GM12891 (cell line): Measurements from ENCODE around the gene KIF3B.
"Not testable (repeated sequence)": the region's sequence is repeated elsewhere in the genome, so short reads cannot be mapped to it uniquely, and the experiment has no call there.

Source experiments
- DNase-seq: peaks from one replicate; pipeline ENCODE4 v3.0.0; 2011; ENCODE audit warnings: low spot score; ENCODE audit not compliant: insufficient read length
- FAIRE-seq: peaks from 2 replicates; lab custom pipeline; 2011; peaks lifted over from hg19 to GRCh38; lab: Jason Lieb, UNC
- PAX5 ChIP-seq: IDR thresholded peaks from 2 replicates; pipeline ENCODE4 v1.6.1; 2011; ENCODE audit warnings: low read length, moderate library complexity, mild to moderate bottlenecking; ENCODE audit not compliant: insufficient read depth, severe bottlenecking
- POLR2A ChIP-seq: IDR thresholded peaks from 2 replicates; pipeline ENCODE4 v1.6.1; 2011; ENCODE audit warnings: low read depth, low read length, control low read depth
- POLR2AphosphoS5 ChIP-seq: IDR thresholded peaks from 2 replicates; pipeline ENCODE4 v1.6.1; 2011; ENCODE audit warnings: low read depth, low read length, control low read depth
- POU2F2 ChIP-seq: IDR thresholded peaks from 2 replicates; pipeline ENCODE4 v1.6.1; 2011; ENCODE audit warnings: low read depth, mild to moderate bottlenecking, control low read depth, low read length, moderate library complexity
- SPI1 ChIP-seq: IDR thresholded peaks from 2 replicates; pipeline ENCODE4 v1.6.1; 2011; ENCODE audit warnings: low read depth, low read length, control low read depth
- TAF1 ChIP-seq: IDR thresholded peaks from 2 replicates; pipeline ENCODE4 v1.6.1; 2011; ENCODE audit warnings: low read depth, low read length, control low read depth

The KIF3B gene

GRCh38 chr20:32281711-32282110 lies 4.3 kb downstream of the KIF3B start:
- FAIRE-seq = no peak
- no peak for TF ChIP-seq POLR2AphosphoS5
- no peak for TF ChIP-seq POU2F2
- no peak for TF ChIP-seq SPI1
- DNase-seq = no peak

DNA sequence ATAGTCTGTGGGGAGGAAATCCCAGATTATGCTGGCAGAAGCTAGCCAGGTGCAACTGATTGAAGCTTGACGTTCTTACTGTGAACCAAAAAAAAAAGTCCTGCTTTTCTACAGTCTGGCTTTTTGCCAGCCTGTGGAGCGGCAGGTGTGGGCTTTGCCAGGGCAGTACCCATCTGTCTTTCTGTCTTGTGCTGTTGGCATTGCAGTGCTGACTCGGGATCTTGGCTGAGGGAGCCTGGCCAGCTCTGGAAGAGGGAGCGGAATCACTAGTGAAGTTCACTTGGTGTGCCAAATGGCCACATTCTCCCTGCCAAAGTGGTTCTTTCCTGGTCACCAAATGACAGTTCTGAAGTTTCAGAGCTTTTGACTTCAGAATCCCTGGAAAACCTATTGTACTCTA lies 5.0 kb downstream of the KIF3B start:
- TF ChIP-seq POLR2A (no peak), PAX5 (no peak), POLR2AphosphoS5 (no peak)
- FAIRE-seq (no peak), DNase-seq (no peak)

DNA sequence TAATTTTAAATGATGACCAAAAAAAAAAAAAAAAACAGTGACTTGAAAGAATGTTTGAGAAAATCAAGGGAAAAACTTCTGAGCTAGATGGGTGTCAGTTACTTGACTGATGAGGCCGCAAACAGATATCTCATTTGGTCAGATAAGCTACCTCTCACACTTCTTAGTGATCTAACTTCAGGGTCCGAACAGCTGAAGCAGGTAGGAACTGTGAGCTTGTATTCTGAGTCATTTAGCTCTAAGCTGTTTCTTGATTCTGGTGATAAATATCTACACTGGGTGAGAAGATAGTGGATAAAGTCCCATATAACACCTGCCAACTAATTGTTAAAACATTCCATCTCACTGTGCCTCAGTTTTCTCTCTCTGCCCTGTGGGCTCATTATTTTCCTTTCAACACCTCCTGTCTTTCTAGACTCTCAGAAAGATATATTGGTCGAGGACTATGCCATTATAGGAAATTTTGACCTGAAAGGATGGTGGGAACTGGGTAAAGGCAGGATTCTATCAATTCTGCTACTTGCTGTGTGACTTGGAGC lies 7.7 kb downstream of the KIF3B start:
- DNase-seq = no peak
- no peak for TF ChIP-seq POLR2AphosphoS5
- no peak for TF ChIP-seq PAX5
- TF ChIP-seq TAF1 = no peak
- no peak for TF ChIP-seq POU2F2
- peak; percentile 61 for TF ChIP-seq SPI1
- no peak for TF ChIP-seq POLR2A
- FAIRE-seq = peak; percentile 75

- FAIRE-seq = peak; percentile 94
- DNase-seq = no peak
- TF ChIP-seq SPI1 (no peak), POLR2AphosphoS5 (0 out of 2 replicates have a peak, but pooled peaks have one; percentile 44), PAX5 (no peak), POLR2A (peak; percentile 50; the same call in 1 of the 2 replicates), TAF1 (no peak), POU2F2 (no peak; the same call in 1 of the 2 replicates)
These were observed 8.3 kb downstream of the KIF3B start for GRCh38 chr20:32285621-32286371.

DNA sequence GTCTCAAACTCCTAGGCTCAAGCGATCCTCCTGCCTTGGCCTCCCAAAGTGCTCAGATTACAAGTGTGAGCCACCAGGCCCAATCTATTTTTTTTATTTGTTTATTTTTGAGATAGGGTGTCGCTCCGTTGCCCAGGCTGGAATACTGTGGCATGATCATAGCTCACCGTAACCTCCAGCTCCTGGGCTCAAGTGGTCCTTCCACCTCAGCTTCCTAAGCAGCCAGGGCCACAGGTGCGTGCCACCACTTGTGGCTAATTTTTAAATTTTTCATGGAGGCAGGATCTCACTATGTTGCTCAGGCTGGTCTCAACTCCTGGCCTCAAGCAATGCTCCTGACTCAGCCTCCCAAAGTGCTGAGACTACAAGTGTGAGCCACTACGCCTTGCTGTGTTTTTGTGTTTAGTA lies 9.8 kb downstream of the KIF3B start:
- DNase-seq (no peak), FAIRE-seq (peak; percentile 5)
- no peak for TF ChIP-seq SPI1
- TF ChIP-seq TAF1 = no peak
- no peak for TF ChIP-seq PAX5
- TF ChIP-seq POU2F2 = no peak
- no peak for TF ChIP-seq POLR2AphosphoS5
- TF ChIP-seq POLR2A = no peak

DNA sequence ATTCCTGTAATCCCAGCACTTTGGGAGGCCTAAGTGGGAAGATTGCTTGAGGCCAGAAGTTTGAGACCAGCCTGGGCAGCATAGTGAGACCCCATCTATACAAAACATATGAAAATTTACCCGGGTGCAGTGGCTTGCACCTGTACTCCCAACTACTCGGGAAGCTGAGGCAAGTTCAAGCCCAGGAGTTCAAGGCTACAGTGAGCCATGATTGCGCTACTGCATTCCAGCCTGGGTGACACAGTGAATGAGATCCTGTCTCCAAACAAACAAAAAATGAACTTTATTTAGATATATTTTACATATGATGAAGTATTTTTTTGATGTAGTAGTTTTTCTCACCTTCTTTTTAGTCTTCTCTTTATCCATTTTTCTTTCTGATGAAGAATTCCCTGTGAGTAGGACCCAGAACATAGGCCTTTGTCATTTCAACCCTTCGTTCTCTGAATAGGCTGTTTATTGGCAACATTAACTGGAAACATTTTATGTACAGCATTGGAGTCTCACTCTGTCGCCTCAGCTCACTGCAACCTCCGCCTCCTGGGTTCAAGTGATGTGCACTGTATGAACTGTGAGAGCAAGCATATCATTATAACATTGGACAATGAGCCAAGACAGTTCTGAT lies 10.9 kb downstream of the KIF3B start:
- DNase-seq = no peak
- TF ChIP-seq SPI1 (no peak), POLR2AphosphoS5 (no peak), PAX5 (no peak), POU2F2 (no peak), POLR2A (no peak), TAF1 (no peak)
- FAIRE-seq = no peak

- not testable (repeated sequence) for DNase-seq, FAIRE-seq
These were observed 11.8 kb downstream of the KIF3B start for GRCh38 chr20:32289299-32289660.

DNA sequence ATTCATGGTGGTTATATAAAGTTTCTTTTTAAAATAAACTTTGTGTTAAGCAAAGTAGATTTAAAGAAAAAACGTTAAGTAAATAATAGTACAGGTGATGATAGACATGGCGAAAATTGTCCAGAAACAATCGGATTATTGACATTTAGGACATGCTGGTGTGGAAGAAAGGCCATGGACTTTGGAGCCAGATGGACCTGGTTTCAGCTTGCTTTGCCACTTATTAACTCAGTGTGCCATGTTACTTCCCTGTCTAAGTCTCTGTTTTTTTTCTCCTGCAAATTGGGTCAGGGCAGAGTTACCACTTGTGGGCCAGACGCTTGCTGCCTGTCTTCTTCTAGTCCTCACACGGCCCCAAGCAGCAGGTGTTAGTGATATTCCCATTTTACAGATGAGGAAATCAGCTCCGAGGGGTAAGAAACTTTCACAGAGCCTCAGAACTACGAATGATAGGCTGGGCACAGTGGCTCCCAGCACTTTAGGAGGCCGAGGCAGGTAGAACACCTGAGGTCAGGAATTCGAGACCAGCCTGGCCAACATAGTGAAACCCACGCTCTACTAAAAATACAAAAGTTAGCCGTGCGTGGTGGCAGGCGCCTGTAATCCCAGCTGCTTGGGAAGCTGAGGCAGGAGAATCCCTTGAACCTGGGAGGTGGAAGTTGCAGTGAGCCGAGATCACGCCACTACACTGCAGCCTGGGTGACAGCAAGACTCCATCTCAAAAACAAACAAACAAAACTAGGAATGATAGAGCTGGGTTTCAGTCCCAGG lies 12.4 kb downstream of the KIF3B start:
- no peak for DNase-seq
- TF ChIP-seq POU2F2 (no peak), TAF1 (no peak), POLR2AphosphoS5 (no peak), SPI1 (no peak), POLR2A (no peak), PAX5 (no peak)

GRCh38 chr20:32291166-32291565 lies 13.7 kb downstream of the KIF3B start:
- no peak for TF ChIP-seq POU2F2
- no peak for TF ChIP-seq POLR2AphosphoS5
- no peak for TF ChIP-seq PAX5
- no peak for TF ChIP-seq SPI1
- no peak for TF ChIP-seq POLR2A
- TF ChIP-seq TAF1 = no peak
- FAIRE-seq (no peak), DNase-seq (no peak)

More for the DNA sequence above, 12.4 kb downstream of the KIF3B start:
- no peak for FAIRE-seq
